Measurements from ENCODE around the gene CD53.

Gene CD53

GRCh38 chr1:110873856-110874255 is 908 bp downstream of the CD53 start:
- 0 out of 2 replicates have a peak, but pooled peaks cover 12% of the 10 kb centered on the region for H4K20me1 ChIP-seq (ENCODE audit: control insufficient read depth, insufficient read depth, low read depth, low read length)
- H3K9me3 ChIP-seq (ENCODE audit: control insufficient read depth, insufficient read depth, low read length), result no peaks in the 10 kb centered on the region
- no peaks in the 10 kb centered on the region for H3K9me2 ChIP-seq (replicated peaks; ENCODE audit: control insufficient read depth, low read length)
- no peak for TF ChIP-seq CTCF (IDR thresholded peaks at IDR 0.05; ENCODE audit: low read depth, low read length, poor library complexity, severe bottlenecking)
- no peak for TF ChIP-seq EZH2phosphoT487 (IDR thresholded peaks at IDR 0.05; ENCODE audit: borderline replicate concordance, low read length)
- H3K4me1 ChIP-seq (ENCODE audit: control insufficient read depth, low read length), result peaks cover 75% of the 10 kb centered on the region
- peak overlapping the region; percentile 99 for H3K4me2 ChIP-seq (ENCODE audit: low read length)
- H3K36me3 ChIP-seq (ENCODE audit: control insufficient read depth, low read length), result peaks cover 58% of the 10 kb centered on the region
- peak overlapping the region; percentile 82 for H3K4me3 ChIP-seq (ENCODE audit: low read length)
- H3K27me3 ChIP-seq (ENCODE audit: control insufficient read depth, low read length), result no peaks in the 10 kb centered on the region
- peaks cover 41% of the 10 kb centered on the region for H3F3A ChIP-seq (ENCODE audit: control insufficient read depth, insufficient read depth)
- H3K27ac ChIP-seq (ENCODE audit: low read depth, low read length), result peak overlapping the region; percentile 98
- H3K79me2 ChIP-seq (ENCODE audit: control insufficient read depth, low read length), result peaks cover 76% of the 10 kb centered on the region

- Histone ChIP-seq H3K4me2 (ENCODE audit: low read length) (peak overlapping the region; percentile 99), H4K20me1 (ENCODE audit: control insufficient read depth, insufficient read depth, low read depth, low read length) (peaks cover 12% of the 10 kb centered on the region; the same call in 1 of the 2 replicates), H3K4me1 (ENCODE audit: control insufficient read depth, low read length) (peaks cover 77% of the 10 kb centered on the region)
Observed at GRCh38 chr1:110874324-110875215, 1.6 kb downstream of the CD53 start.

GRCh38 chr1:110875216-110875731 is 2.3 kb downstream of the CD53 start:
- Histone ChIP-seq H3K27me3 (ENCODE audit: control insufficient read depth, low read length) (no peaks in the 10 kb centered on the region), H3K4me1 (ENCODE audit: control insufficient read depth, low read length) (peaks cover 83% of the 10 kb centered on the region), H3K36me3 (ENCODE audit: control insufficient read depth, low read length) (peaks cover 72% of the 10 kb centered on the region), H3F3A (ENCODE audit: control insufficient read depth, insufficient read depth) (peaks cover 33% of the 10 kb centered on the region), H3K9me3 (ENCODE audit: control insufficient read depth, insufficient read depth, low read length) (no peaks in the 10 kb centered on the region), H3K79me2 (ENCODE audit: control insufficient read depth, low read length) (peaks cover 90% of the 10 kb centered on the region), H3K27ac (ENCODE audit: low read depth, low read length) (peak overlapping the region; percentile 98), H3K4me2 (ENCODE audit: low read length) (peak overlapping the region; percentile 99), H3K4me3 (ENCODE audit: low read length) (peak overlapping the region; percentile 82), H4K20me1 (ENCODE audit: control insufficient read depth, insufficient read depth, low read depth, low read length) (peaks cover 12% of the 10 kb centered on the region; the same call in 1 of the 2 replicates), H3K9me2 (replicated peaks; ENCODE audit: control insufficient read depth, low read length) (no peaks in the 10 kb centered on the region)
- TF ChIP-seq CTCF (IDR thresholded peaks at IDR 0.05; ENCODE audit: low read depth, low read length, poor library complexity, severe bottlenecking) (no peak), EZH2phosphoT487 (IDR thresholded peaks at IDR 0.05; ENCODE audit: borderline replicate concordance, low read length) (no peak)

More at GRCh38 chr1:110874324-110875215, 1.6 kb downstream of the CD53 start:
- H3K27ac ChIP-seq (ENCODE audit: low read depth, low read length), result peak overlapping the region; percentile 98
- TF ChIP-seq CTCF (IDR thresholded peaks at IDR 0.05; ENCODE audit: low read depth, low read length, poor library complexity, severe bottlenecking) (no peak), EZH2phosphoT487 (IDR thresholded peaks at IDR 0.05; ENCODE audit: borderline replicate concordance, low read length) (no peak)
- peaks cover 40% of the 10 kb centered on the region for H3F3A ChIP-seq (ENCODE audit: control insufficient read depth, insufficient read depth)
- peaks cover 83% of the 10 kb centered on the region for H3K79me2 ChIP-seq (ENCODE audit: control insufficient read depth, low read length)
- peak overlapping the region; percentile 82 for H3K4me3 ChIP-seq (ENCODE audit: low read length)
- H3K27me3 ChIP-seq (ENCODE audit: control insufficient read depth, low read length), result no peaks in the 10 kb centered on the region
- H3K9me3 ChIP-seq (ENCODE audit: control insufficient read depth, insufficient read depth, low read length), result no peaks in the 10 kb centered on the region
- peaks cover 65% of the 10 kb centered on the region for H3K36me3 ChIP-seq (ENCODE audit: control insufficient read depth, low read length)
- H3K9me2 ChIP-seq (replicated peaks; ENCODE audit: control insufficient read depth, low read length), result no peaks in the 10 kb centered on the region

Measured in DOHH2 (cell line).